Loucy (cell line): ENCODE results near the gene CMTM8.

Experiments used
- EZH2phosphoT487 ChIP-seq: fragments of 200-600 bp; IDR thresholded peaks from 2 replicates; pipeline ENCODE4 v1.6.1; 2018; ENCODE audit warnings: antibody characterized with exemption, mild to moderate bottlenecking, moderate library complexity, borderline replicate concordance
- TF ChIP-seq, protein P1 (sequence below): fragments of 200-600 bp; sonication (generic); conservative IDR thresholded peaks from 2 replicates; pipeline ENCODE4 v1.5.1; 2014; ENCODE audit warnings: mild to moderate bottlenecking, antibody characterized with exemption, low read length

DNA sequence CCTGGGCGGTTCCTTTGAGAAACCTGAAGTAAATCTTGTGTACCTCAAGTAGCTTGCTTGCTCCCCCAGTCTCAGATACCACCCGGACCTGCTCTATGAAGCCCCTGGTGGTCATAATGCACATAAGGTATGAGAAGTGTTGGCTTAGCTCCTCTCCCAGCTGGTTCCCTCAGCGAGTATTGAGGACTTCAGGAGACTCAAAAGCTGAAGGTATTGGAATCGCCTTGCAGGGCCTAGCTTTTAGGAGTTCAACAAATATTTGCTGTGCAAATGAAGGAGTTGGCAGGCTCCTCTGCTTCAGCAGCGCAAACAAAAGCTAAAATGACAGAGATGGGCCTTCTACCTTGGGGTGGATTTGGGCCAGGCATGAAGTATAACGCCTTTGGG lies 1.7 kb downstream of the CMTM8 start:
- TF ChIP-seq, protein P1, sequence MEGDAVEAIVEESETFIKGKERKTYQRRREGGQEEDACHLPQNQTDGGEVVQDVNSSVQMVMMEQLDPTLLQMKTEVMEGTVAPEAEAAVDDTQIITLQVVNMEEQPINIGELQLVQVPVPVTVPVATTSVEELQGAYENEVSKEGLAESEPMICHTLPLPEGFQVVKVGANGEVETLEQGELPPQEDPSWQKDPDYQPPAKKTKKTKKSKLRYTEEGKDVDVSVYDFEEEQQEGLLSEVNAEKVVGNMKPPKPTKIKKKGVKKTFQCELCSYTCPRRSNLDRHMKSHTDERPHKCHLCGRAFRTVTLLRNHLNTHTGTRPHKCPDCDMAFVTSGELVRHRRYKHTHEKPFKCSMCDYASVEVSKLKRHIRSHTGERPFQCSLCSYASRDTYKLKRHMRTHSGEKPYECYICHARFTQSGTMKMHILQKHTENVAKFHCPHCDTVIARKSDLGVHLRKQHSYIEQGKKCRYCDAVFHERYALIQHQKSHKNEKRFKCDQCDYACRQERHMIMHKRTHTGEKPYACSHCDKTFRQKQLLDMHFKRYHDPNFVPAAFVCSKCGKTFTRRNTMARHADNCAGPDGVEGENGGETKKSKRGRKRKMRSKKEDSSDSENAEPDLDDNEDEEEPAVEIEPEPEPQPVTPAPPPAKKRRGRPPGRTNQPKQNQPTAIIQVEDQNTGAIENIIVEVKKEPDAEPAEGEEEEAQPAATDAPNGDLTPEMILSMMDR: peak; percentile 82
- no peak for TF ChIP-seq EZH2phosphoT487
